DOHH2 (cell line): Measurements from ENCODE around the gene DEFB123.

Source experiments
- CTCF ChIP-seq: fragments of 200-600 bp; sonication (generic); IDR thresholded peaks from one replicate; pipeline ENCODE4 v1.5.1; 2014; ENCODE audit warnings: antibody characterized with exemption, mild to moderate bottlenecking, low read depth, low read length; ENCODE audit not compliant: poor library complexity, severe bottlenecking
- EZH2phosphoT487 ChIP-seq: fragments of 200-600 bp; sonication (generic); IDR thresholded peaks from 2 replicates; pipeline ENCODE4 v1.6.1; 2017; ENCODE audit warnings: borderline replicate concordance, mild to moderate bottlenecking, antibody characterized with exemption, low read length, moderate library complexity, mixed read lengths

- TF ChIP-seq CTCF, result no peak
- TF ChIP-seq EZH2phosphoT487, result no peak
These were observed 14.6 kb upstream of the DEFB123 start for GRCh38 chr20:31425797-31426196.
